ENCODE data around the gene ZNF281. TPM values are rescaled to one million over a fixed set of nuclear protein-coding genes. Genes with fewer than 3 reads are reported as not detected.
A peak's percentile ranks its signal among the peaks of the same experiment; 100 is the strongest.
"Not testable (repeated sequence)": the region's sequence is repeated elsewhere in the genome, so short reads cannot be mapped to it uniquely, and the experiment has no call there.

ZNF281 gene
- polyA plus RNA-seq, 4 donors = 1.6 to 16.6 (median 3.3) TPM

DNA sequence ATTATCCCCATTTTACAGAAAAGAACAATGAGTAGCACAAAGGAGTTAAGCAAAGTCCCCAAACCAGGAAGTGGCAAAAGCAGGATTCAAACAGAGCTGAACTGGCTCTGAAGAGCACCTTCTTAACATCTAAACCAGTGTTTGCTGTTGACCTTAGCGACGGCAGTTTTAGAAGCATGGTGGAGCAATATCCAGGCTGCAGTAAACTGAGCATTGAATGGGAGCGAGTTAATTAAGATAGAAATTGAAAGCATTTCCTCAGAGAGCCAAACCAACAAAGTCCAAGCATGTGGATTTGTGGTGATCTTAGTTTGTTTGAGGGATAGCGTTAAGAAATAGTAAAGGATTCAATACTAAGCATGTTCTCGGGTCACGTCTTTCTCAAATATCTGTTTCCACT is 13.4 kb upstream of the ZNF281 start:
- FAIRE-seq = no peak

DNA sequence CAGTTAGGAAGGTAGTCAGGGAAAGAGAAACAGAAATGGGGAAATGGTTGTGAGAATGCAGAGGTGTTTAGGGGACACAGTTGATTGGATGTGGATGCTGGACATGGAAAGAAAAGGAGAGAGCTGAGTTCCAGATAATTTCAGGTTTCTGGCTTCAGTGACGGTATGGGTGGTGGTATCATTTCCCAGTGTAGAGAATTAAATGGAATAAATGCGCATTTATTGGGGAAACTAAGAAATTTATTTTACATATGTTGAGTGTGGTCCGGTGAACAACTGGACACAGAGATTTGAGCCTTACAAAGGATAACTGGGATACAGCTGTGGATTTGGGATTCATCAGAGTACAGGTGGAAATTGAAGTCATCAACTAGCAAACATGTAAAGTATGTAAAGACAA is 12.4 kb upstream of the ZNF281 start:
- DNase-seq (no peak), FAIRE-seq (no peak)
- Histone ChIP-seq H3K27me3 (ENCODE audit: control insufficient read depth in 3 of 3, insufficient read depth in 3 of 3, low read length in 3 of 3) (peaks cover 0 to 2% (median 0%) of the 10 kb centered on the region in 3 donors), H3K4me1 (ENCODE audit: control insufficient read depth in 3 of 3, insufficient read depth in 2 of 3, low read depth in 1 of 3, low read length in 2 of 3) (no peaks in the 10 kb centered on the region), H3K4me3 (ENCODE audit: low read depth in 1 of 3, low read length in 3 of 3) (no peak overlapping the region), H3K27ac (ENCODE audit: low read depth in 1 of 3, low read length in 2 of 3) (no peak overlapping the region), H3K36me3 (ENCODE audit: control insufficient read depth in 3 of 3, insufficient read depth in 2 of 3, low read depth in 1 of 3, low read length in 3 of 3) (no peaks in the 10 kb centered on the region), H3K9me3 (ENCODE audit: control insufficient read depth in 2 of 2, insufficient read depth in 1 of 2, low read depth in 1 of 2, low read length in 1 of 2) (no peaks in the 10 kb centered on the region)
- WGBS, 3 donors = 95 to 97% (median 95%) methylated on average over 3 of the region's 3 CpGs

More for the DNA sequence above, 13.4 kb upstream of the ZNF281 start:
- H3K4me1 ChIP-seq (ENCODE audit: control insufficient read depth in 3 of 3, insufficient read depth in 2 of 3, low read depth in 1 of 3, low read length in 2 of 3) = no peaks in the 10 kb centered on the region
- H3K27ac ChIP-seq (ENCODE audit: low read depth in 1 of 3, low read length in 2 of 3) = no peak overlapping the region
- no peaks in the 10 kb centered on the region for H3K36me3 ChIP-seq (ENCODE audit: control insufficient read depth in 3 of 3, insufficient read depth in 2 of 3, low read depth in 1 of 3, low read length in 3 of 3)
- 91 to 95% (median 95%) methylated on average over 6 of the region's 6 CpGs for WGBS, 3 donors
- DNase-seq = no peak
- peaks cover 0 to 2% (median 0%) of the 10 kb centered on the region in 3 donors for H3K27me3 ChIP-seq (ENCODE audit: control insufficient read depth in 3 of 3, insufficient read depth in 3 of 3, low read length in 3 of 3)
- no peak overlapping the region for H3K4me3 ChIP-seq (ENCODE audit: low read depth in 1 of 3, low read length in 3 of 3)
- no peaks in the 10 kb centered on the region for H3K9me3 ChIP-seq (ENCODE audit: control insufficient read depth in 2 of 2, insufficient read depth in 1 of 2, low read depth in 1 of 2, low read length in 1 of 2)

DNA sequence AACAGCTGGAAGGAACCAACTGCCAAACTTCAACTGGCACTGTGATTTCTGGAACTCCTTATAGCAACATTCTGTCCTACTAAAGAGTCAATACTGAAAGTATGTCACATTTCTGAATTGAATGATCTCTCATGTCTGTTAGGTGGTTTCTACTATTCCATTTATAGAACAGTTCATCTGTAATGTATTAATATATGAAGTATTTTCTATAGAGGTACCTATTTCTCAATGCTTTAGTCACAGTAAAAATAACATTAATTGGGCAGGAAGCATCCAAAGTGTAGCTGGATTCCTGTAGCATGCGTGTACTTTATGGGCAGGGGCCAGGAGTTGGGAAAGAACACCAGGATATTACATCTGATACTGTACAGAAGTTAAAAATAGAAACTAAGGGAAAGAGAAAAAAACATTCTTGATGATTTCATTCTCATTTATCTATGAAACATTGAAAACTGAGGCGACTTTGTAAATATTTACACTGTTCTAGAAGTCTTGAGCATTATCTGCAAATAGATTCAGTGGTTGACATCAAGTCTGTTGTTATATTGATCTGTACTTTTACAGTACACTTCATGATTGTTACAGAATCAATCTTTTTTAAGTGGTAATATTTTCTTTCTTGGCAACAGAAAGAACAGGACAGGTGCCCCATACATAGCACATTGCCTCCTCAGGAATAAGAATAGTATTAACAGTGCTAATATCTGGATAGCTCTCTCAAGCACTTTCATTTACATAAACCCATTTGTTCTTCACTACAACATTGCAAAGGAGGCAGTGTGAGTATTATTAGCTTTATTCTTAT is 6.2 kb upstream of the ZNF281 start:
- DNase-seq (peak in 1 of 2 donors; percentile 43), FAIRE-seq (no peak)
- H3K36me3 ChIP-seq (ENCODE audit: control insufficient read depth in 3 of 3, insufficient read depth in 2 of 3, low read depth in 1 of 3, low read length in 3 of 3) = no peaks in the 10 kb centered on the region
- H3K9me3 ChIP-seq (ENCODE audit: control insufficient read depth in 2 of 2, insufficient read depth in 1 of 2, low read depth in 1 of 2, low read length in 1 of 2) = no peaks in the 10 kb centered on the region
- H3K4me1 ChIP-seq (ENCODE audit: control insufficient read depth in 3 of 3, insufficient read depth in 2 of 3, low read depth in 1 of 3, low read length in 2 of 3) = peaks cover 0 to 11% (median 0%) of the 10 kb centered on the region in 3 donors
- H3K27me3 ChIP-seq (ENCODE audit: control insufficient read depth in 3 of 3, insufficient read depth in 3 of 3, low read length in 3 of 3) = no peaks in the 10 kb centered on the region
- peak overlapping the region in 1 of 3 donors; percentile 55 for H3K27ac ChIP-seq (ENCODE audit: low read depth in 1 of 3, low read length in 2 of 3)
- no peak overlapping the region for H3K4me3 ChIP-seq (ENCODE audit: low read depth in 1 of 3, low read length in 3 of 3)
- 35 to 43% (median 37%) methylated on average over 2 of the region's 2 CpGs for WGBS, 3 donors

DNA sequence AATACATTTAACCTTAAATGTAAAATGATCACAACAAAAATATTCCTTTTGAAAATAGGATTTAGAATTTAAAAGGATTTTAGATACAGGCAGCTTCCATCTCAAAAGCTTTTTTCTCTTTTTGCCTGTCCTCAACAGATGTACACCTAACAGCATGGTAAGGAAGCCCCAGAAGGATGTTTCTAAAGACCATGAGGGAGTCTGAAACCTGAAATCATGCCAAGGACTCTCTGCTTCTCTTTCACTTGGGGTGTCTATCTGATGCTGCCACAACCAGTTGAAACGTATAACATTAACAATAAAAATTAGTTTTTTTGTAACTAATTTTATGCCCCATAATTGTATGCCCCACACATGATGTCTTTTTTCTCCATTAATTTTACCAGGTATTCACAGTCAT is 5.4 kb upstream of the ZNF281 start:
- no peaks in the 10 kb centered on the region for H3K36me3 ChIP-seq (ENCODE audit: control insufficient read depth in 3 of 3, insufficient read depth in 2 of 3, low read depth in 1 of 3, low read length in 3 of 3)
- 57 to 77% (median 69%) methylated on average over 1 of the region's 1 CpG for whole genome bisulfite sequencing, 3 donors
- no peak overlapping the region for H3K4me3 ChIP-seq (ENCODE audit: low read depth in 1 of 3, low read length in 3 of 3)
- H3K9me3 ChIP-seq (ENCODE audit: control insufficient read depth in 2 of 2, insufficient read depth in 1 of 2, low read depth in 1 of 2, low read length in 1 of 2) = no peaks in the 10 kb centered on the region
- DNase-seq (no peak), FAIRE-seq (no peak)
- peaks cover 0 to 15% (median 0%) of the 10 kb centered on the region in 3 donors for H3K4me1 ChIP-seq (ENCODE audit: control insufficient read depth in 3 of 3, insufficient read depth in 2 of 3, low read depth in 1 of 3, low read length in 2 of 3)
- no peaks in the 10 kb centered on the region for H3K27me3 ChIP-seq (ENCODE audit: control insufficient read depth in 3 of 3, insufficient read depth in 3 of 3, low read length in 3 of 3)
- H3K27ac ChIP-seq (ENCODE audit: low read depth in 1 of 3, low read length in 2 of 3) = peak overlapping the region in 1 of 3 donors; percentile 55

DNA sequence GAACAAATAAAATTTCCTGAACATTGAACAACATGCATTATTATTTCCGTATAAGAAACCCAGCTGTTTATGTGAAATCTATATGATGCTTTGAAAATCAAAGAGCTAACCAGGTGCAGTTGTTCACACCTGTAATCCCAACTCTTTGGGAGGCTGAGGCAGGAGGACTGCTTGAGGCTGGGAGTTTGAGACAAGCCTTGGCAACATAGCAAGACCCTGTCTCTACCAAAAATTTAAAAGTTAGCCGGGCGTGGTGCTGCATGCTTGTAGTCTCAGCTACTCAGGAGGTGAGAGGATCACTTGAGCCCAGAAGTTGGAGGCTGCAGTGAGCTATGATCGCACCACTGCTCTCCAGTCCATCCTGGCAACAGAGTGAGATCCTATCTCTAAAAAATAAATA is 4.8 kb upstream of the ZNF281 start:
- H3K27ac ChIP-seq (ENCODE audit: low read depth in 1 of 3, low read length in 2 of 3) = no peak overlapping the region
- no peak overlapping the region for H3K4me3 ChIP-seq (ENCODE audit: low read depth in 1 of 3, low read length in 3 of 3)
- no peak for DNase-seq
- peaks cover 0 to 15% (median 0%) of the 10 kb centered on the region in 3 donors for H3K4me1 ChIP-seq (ENCODE audit: control insufficient read depth in 3 of 3, insufficient read depth in 2 of 3, low read depth in 1 of 3, low read length in 2 of 3)
- FAIRE-seq = no peak
- no peaks in the 10 kb centered on the region for H3K27me3 ChIP-seq (ENCODE audit: control insufficient read depth in 3 of 3, insufficient read depth in 3 of 3, low read length in 3 of 3)
- no peaks in the 10 kb centered on the region for H3K9me3 ChIP-seq (ENCODE audit: control insufficient read depth in 2 of 2, insufficient read depth in 1 of 2, low read depth in 1 of 2, low read length in 1 of 2)
- no peaks in the 10 kb centered on the region for H3K36me3 ChIP-seq (ENCODE audit: control insufficient read depth in 3 of 3, insufficient read depth in 2 of 3, low read depth in 1 of 3, low read length in 3 of 3)
- 93 to 98% (median 94%) methylated on average over 4 of the region's 4 CpGs for WGBS, 3 donors

DNA sequence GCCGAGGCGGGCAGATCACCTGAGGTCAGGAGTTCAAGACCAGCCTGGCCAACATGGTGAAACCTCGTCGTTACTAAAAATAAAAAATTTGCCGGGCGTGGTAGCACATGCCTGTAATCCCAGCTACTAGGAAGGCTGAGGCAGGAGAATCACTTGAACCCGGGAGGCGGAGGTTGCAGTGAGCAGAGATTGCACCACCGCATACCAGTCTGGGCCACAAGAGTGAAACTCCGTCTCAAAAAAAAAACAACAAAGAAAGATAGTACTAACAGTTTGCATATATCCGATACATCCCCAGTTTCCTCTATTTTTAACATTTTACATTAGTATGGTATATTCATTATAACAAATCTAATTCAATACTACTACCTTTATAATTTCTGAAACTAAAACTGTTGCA is 3.9 kb upstream of the ZNF281 start:
- DNase-seq; H3K27ac ChIP-seq (ENCODE audit: low read depth in 1 of 3, low read length in 2 of 3); H3K4me3 ChIP-seq (ENCODE audit: low read depth in 1 of 3, low read length in 3 of 3); H3K36me3 ChIP-seq (ENCODE audit: control insufficient read depth in 3 of 3, insufficient read depth in 2 of 3, low read depth in 1 of 3, low read length in 3 of 3); H3K9me3 ChIP-seq (ENCODE audit: control insufficient read depth in 2 of 2, insufficient read depth in 1 of 2, low read depth in 1 of 2, low read length in 1 of 2); H3K27me3 ChIP-seq (ENCODE audit: control insufficient read depth in 3 of 3, insufficient read depth in 3 of 3, low read length in 3 of 3); FAIRE-seq: not testable (repeated sequence)
- peaks cover 0 to 18% (median 2%) of the 10 kb centered on the region in 3 donors for H3K4me1 ChIP-seq (ENCODE audit: control insufficient read depth in 3 of 3, insufficient read depth in 2 of 3, low read depth in 1 of 3, low read length in 2 of 3)
- WGBS, 3 donors = 73 to 84% (median 76%) methylated on average over 11 of the region's 11 CpGs

DNA sequence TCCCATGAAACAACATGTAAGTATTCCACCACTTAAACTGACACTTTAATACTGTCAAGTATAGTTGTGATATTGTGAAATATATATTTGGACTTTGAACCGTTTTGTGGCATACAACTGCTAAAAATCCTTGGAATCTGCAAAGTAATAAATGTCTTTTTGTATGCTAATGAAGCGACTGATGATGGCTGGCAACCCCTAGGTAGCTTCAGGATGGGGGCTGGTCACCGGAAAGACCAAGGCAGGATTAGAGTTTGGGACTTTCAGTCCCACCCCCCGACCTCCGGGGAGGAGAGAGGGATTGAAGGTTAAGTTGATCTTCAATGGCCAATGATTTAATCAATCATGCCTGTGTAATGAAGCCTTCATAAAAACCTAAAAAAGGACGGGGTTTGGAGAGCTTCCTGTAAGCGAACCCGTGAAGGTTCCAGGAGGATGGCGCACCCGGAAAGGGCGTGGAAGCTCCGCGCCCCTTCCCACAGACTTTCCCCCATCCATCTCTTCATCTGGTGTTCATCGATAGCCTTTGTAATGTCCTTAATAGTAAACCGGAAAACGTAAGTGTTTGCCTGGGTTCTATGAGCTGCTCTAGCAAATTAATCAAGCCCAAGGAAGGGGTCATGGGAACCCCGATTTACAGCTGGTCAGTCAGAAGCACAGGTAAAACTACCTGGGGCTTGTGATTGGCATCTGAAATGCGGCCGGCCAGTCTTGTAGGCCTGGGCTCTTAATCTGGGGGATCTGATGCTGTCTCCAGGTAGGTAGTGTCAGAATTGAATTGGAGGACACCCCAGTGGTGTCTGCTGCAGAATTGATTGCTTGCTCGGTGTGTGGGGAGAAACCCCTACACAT is 1.8 kb upstream of the ZNF281 start:
- DNase-seq (peak; percentile 53 to 76), FAIRE-seq (no peak)
- Histone ChIP-seq H3K4me3 (ENCODE audit: low read depth in 1 of 3, low read length in 3 of 3) (peak overlapping the region in 1 of 3 donors; percentile 8), H3K27me3 (ENCODE audit: control insufficient read depth in 3 of 3, insufficient read depth in 3 of 3, low read length in 3 of 3) (no peaks in the 10 kb centered on the region), H3K9me3 (ENCODE audit: control insufficient read depth in 2 of 2, insufficient read depth in 1 of 2, low read depth in 1 of 2, low read length in 1 of 2) (no peaks in the 10 kb centered on the region), H3K27ac (ENCODE audit: low read depth in 1 of 3, low read length in 2 of 3) (no peak overlapping the region), H3K4me1 (ENCODE audit: control insufficient read depth in 3 of 3, insufficient read depth in 2 of 3, low read depth in 1 of 3, low read length in 2 of 3) (peaks cover 6 to 29% (median 8%) of the 10 kb centered on the region in 3 donors), H3K36me3 (ENCODE audit: control insufficient read depth in 3 of 3, insufficient read depth in 2 of 3, low read depth in 1 of 3, low read length in 3 of 3) (peaks cover 0 to 4% (median 0%) of the 10 kb centered on the region in 3 donors)
- WGBS, 3 donors = 46 to 62% (median 53%) methylated on average over 20 of the region's 20 CpGs

DNA sequence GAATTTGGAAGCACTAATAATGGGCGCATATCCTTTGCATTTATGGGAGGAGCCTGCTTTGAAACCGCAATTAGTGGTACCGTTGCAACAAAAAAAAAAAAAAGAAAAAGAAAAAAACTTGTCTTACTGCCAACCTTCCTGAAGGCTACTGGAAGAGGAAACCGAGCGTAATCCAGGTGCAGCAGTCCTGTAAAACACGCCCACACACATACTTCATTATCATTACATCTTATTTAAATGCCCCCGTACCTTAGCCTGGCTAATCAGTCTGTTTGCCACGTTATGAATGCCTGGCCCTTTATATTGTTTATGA is 686 bp upstream of the ZNF281 start:
- H3K27ac ChIP-seq (ENCODE audit: low read depth in 1 of 3, low read length in 2 of 3) = peak overlapping the region in 2 of 3 donors; percentile 83 to 84

More for the DNA sequence above, 686 bp upstream of the ZNF281 start:
- 0 to 8% (median 2%) methylated on average over 8 of the region's 8 CpGs for WGBS, 3 donors
- Histone ChIP-seq H3K4me1 (ENCODE audit: control insufficient read depth in 3 of 3, insufficient read depth in 2 of 3, low read depth in 1 of 3, low read length in 2 of 3) (peaks cover 6 to 22% (median 8%) of the 10 kb centered on the region in 3 donors), H3K9me3 (ENCODE audit: control insufficient read depth in 2 of 2, insufficient read depth in 1 of 2, low read depth in 1 of 2, low read length in 1 of 2) (no peaks in the 10 kb centered on the region), H3K36me3 (ENCODE audit: control insufficient read depth in 3 of 3, insufficient read depth in 2 of 3, low read depth in 1 of 3, low read length in 3 of 3) (peaks cover 0 to 4% (median 0%) of the 10 kb centered on the region in 3 donors), H3K4me3 (ENCODE audit: low read depth in 1 of 3, low read length in 3 of 3) (peak overlapping the region; percentile 87 to 94 (median 89)), H3K27me3 (ENCODE audit: control insufficient read depth in 3 of 3, insufficient read depth in 3 of 3, low read length in 3 of 3) (no peaks in the 10 kb centered on the region)
- FAIRE-seq (no peak), DNase-seq (peak; percentile 65 to 86)
